NCI-H1105 treated with DMSO at 0.1 percent for 48 hours (cell line): ENCODE measurements around the gene MLH3.
"Not testable (repeated sequence)": the region's sequence is repeated elsewhere in the genome, so short reads cannot be mapped to it uniquely, and the experiment has no call there.

Experiments
- DNase-seq: peaks from one replicate; lab custom pipeline; 2025; lab: John Stamatoyannopoulos, UW

The MLH3 gene

GRCh38 chr14:75025082-75025481 is 26.2 kb downstream of the MLH3 start:
- no peak for DNase-seq

GRCh38 chr14:75023108-75023507 is 28.2 kb downstream of the MLH3 start:
- no peak for DNase-seq

- peak; percentile 5 for DNase-seq
These were observed 28.6 kb downstream of the MLH3 start for GRCh38 chr14:75022655-75023054.

GRCh38 chr14:75018694-75019093 is 32.6 kb downstream of the MLH3 start:
- DNase-seq = no peak

- DNase-seq = no peak
These were observed 34.5 kb downstream of the MLH3 start for GRCh38 chr14:75016815-75017214.

GRCh38 chr14:75015496-75015895 is 35.8 kb downstream of the MLH3 start:
- no peak for DNase-seq

- no peak for DNase-seq
These were observed 38.0 kb downstream of the MLH3 start for GRCh38 chr14:75013290-75013689.

- DNase-seq = no peak
These were observed 39.8 kb downstream of the MLH3 start for GRCh38 chr14:75011356-75011994.

- no peak for DNase-seq
These were observed 40.7 kb downstream of the MLH3 start for GRCh38 chr14:75010472-75011093.

- no peak for DNase-seq
These were observed 42.1 kb downstream of the MLH3 start for GRCh38 chr14:75009176-75009575.

GRCh38 chr14:75005357-75005756 is 45.9 kb downstream of the MLH3 start:
- DNase-seq = no peak

GRCh38 chr14:75003250-75004027 is 47.8 kb downstream of the MLH3 start:
- DNase-seq = no peak

- peak; percentile 96 for DNase-seq
These were observed 48.6 kb downstream of the MLH3 start, which contains the start of gene EIF2B2 for GRCh38 chr14:75002392-75003249. EIF2B2 (plus strand) TSS chr14:75002921; CDS start chr14:75002991, 70 bp downstream.

- no peak for DNase-seq
These were observed 49.4 kb downstream of the MLH3 start for GRCh38 chr14:75001899-75002298.

GRCh38 chr14:75001261-75001660 is 50.0 kb downstream of the MLH3 start:
- no peak for DNase-seq

GRCh38 chr14:74995781-74996180 is 55.5 kb downstream of the MLH3 start:
- DNase-seq = not testable (repeated sequence)

GRCh38 chr14:74994182-74994581 is 57.1 kb downstream of the MLH3 start:
- DNase-seq = not testable (repeated sequence)

- DNase-seq = no peak
These were observed 62.3 kb downstream of the MLH3 start for GRCh38 chr14:74988993-74989392.

GRCh38 chr14:74988131-74988530 is 63.1 kb downstream of the MLH3 start:
- DNase-seq = no peak

GRCh38 chr14:74985806-74986205 is 65.5 kb downstream of the MLH3 start:
- no peak for DNase-seq

- no peak for DNase-seq
These were observed 66.3 kb downstream of the MLH3 start for GRCh38 chr14:74985028-74985310.
